ENCODE data around the gene MGMT.

The MGMT gene

DNA sequence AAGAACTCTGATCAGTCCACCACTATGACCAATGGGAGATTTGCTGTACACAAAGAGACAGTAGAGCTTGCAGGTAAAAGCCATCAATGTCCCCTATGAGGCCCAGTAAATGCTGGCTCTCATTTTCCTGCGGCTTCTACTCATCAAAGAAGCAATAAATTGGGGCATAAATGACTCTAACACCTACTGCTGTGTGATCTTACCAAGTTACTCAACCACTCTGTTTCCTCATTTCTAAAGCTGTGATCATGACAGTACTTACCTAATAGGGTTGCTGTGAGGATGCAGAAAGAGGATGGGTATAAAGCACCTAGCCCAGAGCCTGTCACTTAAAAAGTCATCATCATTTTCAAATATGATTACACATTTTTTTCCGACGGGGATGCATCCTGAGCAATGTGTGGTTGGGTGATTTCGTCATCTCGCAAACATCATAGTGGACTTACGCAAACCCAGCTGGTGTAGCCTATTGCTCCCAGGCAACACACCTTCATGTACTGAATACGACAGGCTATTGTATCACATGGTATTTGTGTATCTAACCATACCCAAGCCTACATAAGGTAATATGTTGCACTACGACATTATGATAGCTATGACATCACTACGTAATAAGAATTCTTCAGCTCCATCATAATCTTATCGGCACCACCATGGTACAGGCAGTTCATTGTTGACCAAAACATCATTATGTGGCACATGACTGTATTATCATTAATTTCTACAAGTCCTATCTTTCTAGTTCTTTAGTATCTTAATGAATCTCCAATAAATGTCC is 7.1 kb upstream of the MGMT start:
- DNase-seq: no peak

DNA sequence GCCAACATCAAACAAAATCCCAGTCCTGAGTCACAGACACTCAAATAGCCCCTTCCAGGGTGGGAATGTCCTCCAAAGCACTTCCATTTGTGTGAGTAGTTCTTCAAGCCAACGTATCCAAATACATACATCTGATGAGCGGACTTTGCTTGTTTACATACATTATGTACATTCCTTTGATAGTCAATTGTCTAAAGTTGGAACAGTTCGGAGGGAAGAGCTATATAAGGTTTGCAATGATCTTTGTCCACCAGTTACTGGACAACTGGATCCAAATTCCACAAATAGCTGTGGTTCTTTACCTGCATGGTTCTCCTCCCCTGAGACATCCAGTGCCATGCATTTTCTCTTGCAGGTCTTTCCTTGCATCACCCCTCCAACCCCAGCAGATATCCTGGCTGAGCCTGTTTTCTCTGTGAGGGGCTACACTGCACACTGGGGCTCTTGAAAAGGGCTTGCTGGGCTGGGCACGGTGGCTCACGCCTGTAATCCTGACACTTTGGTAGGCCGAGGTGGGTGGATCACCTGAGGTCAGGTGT is 4.7 kb upstream of the MGMT start:
- DNase-seq: no peak

DNA sequence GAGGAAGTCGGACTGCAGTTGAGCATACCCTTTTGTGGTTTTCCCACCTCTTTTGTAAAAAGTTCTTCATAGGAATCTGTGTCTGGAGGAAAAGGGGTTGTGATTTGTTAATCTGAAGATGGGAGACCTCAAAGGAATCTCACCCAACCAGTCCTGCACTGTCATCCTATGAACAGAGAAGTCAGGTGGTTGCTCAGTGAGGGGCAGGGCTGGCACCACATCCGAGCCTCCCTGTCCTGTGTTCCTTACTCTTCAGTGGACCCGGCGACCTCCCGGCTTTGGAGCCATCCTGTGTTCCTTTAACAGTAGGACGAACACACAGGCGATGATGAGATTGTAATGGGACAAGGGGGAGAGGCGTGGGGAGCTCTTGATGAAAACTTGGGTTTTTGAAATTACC is 2.8 kb upstream of the MGMT start:
- no peak for DNase-seq

DNA sequence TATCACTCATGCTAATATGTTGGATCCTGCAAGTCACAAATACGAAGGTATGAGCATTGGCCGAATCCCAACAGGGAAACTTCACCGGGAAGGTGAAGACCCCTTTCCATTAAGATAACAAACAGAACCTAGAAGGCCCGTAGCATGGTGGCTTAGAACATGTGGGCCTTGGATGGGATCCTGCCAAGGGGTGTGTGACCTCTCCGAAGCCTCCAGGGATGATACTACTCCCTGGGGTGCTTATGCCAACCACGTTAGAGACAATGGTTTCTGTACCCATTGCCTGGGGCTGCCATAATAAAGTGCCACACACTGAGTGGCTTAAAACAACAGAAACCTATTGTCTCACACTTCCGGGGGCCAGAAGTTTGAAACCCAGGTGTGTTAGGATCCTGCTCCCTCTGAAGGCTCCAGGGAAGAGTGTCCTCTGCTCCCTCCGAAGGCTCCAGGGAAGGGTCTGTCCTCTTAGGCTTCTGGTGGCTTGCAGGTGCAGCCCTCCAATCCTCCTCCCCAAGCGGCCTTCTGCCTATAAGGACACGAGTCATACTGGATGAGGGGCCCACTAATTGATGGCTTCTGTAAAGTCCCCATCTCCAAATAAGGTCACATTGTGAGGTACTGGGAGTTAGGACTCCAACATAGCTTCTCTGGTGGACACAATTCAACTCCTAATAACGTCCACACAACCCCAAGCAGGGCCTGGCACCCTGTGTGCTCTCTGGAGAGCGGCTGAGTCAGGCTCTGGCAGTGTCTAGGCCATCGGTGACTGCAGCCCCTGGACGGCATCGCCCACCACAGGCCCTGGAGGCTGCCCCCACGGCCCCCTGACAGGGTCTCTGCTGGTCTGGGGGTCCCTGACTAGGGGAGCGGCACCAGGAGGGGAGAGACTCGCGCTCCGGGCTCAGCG is 992 bp upstream of the MGMT start:
- DNase-seq: no peak

DNA sequence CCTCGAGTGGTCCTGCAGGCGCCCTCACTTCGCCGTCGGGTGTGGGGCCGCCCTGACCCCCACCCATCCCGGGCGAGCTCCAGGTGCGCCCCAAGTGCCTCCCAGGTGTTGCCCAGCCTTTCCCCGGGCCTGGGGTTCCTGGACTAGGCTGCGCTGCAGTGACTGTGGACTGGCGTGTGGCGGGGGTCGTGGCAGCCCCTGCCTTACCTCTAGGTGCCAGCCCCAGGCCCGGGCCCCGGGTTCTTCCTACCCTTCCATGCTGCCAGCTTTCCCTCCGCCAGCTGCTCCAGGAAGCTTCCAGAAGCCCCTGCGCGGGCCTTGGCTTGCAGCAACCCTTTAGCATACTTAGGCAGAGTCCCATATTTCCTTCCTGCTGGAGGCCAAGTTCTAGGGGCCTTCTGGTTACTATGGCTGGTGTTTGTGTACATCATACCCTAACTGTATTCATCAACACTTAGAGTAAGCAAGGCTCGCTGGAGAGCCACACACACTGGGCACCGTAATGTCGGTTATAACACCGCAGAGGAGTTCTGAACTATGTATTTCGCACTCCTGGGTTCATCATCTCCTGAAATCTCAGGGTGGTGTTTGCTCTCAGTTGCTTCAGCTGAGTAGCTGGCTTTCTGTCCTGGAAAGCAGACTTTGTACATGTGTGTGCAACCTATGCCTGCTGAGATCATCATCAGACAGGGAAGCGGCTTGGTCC is 471 bp downstream of the MGMT start:
- DNase-seq: no peak

DNA sequence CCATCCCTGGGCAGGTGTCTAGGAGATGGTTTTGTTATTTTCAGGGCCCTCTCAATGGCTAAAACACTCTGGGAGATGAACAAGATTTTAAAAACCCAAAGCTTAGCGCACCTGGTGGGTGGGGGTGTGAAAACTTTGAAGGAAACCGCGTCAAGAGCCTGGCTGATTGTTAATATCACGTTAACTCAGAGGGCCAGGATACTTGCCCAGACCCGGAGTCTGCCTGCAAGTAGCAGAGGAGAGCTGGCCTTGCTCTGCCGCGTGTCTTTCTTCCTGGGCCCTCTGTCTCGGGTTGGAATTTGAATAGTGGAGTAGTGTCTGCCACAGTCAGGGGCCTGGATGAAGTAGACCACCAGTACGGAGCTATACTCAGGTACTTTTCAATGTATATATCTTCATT is 1.1 kb downstream of the MGMT start:
- DNase-seq: no peak

DNA sequence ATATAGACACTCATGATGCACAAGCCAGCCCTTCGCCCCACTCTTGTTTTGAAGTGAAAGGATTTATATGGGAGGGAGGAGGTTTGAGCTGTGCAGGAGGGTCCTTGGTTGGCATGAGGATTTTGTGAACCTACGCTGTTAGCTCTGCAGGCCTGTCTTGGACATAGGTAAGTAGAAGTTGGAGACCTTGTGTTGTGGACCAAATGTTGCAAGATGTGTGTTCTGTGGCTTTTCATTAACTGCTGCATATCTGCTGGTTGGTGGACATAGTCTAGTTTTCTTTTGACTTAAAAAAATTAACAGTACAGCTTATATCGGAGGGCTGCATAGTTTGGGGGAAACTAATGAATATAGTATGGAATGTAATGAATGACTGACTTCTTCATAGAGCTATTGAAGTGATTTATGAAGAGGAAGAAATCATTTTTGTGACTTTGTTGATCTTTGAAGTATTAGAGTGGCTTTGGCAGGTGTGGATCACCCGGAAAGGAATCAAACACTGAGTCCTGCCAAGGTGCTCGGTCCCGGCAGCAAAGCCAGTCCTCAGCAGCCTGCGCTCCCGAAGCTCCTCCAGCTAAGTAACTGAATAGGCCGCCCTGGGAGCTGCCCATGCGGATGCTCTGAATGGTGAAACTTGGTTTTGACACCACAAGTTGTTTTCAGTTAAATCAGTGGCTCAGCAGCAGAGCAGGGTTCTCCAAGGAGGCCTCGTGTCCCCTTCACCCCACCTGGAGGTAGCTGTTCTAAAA is 3.2 kb downstream of the MGMT start:
- no peak for DNase-seq

DNA sequence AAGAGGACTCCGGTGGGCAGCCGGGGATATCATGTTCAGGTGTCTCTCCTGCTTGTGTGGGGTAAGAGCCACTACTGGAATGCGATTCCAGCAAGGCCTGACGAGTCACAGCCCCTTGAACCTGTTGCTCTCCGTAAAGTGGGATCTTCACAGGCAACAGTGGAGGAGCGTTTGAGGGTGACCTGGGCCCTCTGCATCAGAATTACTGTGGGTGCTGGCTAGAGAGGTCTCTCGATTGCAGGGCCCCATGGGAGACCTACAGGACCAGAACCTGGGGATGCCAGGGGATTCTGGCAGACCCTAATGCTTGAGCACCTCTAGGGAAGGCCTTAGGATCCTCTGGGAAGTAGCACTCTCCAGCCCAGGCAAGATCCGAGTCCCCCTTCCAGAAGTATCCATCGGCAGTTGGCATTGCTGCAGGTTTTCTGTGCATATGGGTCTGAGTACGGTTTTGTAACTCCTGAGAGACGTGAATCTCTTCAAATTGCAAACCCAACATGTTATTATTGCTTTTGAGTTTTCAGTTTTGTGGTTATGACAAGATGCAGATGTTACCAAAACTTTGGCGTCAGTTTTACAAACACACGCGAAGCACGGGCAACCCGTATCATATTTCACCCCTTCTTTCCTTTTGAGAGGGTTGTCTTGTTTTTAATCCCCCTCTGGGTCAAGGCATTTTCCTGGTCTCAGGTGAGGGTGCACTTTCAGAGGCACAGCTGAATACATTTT is 4.6 kb downstream of the MGMT start:
- no peak for DNase-seq

DNA sequence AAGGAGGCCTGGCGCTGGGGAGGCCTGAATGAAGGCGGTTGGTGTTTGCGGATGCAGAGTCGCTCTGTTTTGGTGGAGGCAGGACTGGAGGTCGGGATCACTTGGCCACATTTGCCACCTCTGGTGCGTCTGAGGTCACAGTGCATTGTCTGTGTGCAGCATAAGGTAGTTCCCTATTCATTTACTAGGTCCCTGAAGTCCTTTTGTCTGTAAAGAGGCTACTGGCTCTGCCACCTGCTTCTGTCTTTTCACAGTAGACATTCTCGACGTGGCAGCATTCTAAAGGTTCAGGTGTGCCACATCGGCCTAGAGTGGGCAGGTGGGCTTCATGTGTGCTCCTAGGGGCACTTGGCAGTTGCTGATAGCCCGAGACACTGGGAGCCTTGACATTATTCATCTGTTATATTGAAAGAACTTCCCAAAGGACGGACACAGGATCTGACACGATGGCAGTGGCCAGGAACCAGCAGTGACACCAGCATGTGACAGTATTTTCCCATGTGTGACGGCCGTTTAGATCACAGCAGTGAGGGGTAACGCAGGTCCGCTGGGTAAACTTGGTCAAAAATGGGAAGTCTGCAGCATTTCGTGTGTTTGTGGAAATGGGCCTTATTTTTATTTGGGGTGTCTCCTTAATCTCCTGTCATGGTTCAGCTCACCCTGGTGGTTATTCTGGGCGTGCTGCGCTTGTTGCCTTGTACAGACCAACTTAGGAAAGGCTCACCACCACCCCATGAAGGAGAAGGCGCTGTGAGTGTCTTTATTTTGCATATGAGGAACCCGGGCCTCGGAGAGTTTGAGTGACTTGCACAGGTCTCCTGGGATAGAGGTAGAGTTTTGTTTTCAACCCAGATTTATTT is 5.9 kb downstream of the MGMT start:
- no peak for DNase-seq

DNA sequence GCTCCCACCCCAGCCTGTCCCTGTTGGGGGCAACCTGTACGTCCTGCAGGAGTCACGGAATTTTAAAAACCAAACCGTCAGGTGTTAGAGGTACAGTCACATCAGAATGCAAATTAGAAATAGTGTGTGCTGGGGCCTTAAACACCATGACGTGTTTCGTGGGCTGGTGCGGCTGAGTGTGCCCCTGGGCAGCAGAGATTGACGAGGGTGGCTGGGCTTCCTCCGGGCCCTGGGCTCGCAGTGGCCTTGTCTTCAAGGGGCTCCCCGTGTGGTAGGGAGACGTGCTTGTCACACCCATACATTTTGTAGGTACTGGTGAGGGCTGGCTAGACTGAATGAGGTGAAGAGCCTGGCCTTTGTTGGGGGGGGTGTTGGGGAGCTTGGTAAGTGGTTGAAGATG is 7.6 kb downstream of the MGMT start:
- no peak for DNase-seq

DNA sequence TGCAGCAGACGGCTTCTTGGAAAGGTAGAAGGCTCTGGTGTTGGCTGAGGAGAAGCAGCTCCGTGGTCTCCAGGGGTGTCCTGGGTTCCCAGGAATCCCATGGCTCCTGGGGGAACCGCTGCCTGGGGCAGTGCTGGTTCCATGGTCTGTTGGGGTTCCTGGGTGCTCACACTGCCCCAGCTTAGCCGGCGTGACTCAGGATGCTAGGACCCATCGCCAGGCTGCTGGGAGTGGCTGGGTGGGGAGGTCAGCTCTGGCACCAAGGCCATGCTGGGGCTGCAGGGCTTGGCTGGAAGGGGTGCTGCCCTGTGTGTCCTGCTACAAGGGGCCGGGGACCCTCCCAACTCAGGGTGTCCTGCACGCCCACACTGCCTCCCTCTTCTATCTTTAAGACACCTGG is 9.4 kb downstream of the MGMT start:
- no peak for DNase-seq

DNA sequence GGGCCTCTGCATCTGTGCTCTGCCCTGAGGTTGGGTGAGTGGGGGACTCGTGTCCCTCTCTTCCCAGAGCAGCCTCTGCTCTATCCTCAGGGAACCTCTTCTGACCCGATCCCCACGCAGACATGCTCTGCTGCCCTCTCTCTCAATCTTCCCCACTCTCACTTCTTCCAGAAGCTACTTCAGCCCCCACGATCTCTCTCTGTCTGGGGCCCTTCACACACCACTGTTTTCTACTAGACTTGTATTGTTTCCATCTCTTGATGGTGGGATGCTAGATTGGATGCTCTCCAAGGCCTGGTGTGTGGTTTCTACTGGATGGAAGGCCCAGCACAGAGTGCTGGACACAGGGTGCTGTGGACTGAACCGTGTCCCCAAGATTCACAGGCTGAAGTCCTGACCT is 10.0 kb downstream of the MGMT start:
- DNase-seq: no peak

DNA sequence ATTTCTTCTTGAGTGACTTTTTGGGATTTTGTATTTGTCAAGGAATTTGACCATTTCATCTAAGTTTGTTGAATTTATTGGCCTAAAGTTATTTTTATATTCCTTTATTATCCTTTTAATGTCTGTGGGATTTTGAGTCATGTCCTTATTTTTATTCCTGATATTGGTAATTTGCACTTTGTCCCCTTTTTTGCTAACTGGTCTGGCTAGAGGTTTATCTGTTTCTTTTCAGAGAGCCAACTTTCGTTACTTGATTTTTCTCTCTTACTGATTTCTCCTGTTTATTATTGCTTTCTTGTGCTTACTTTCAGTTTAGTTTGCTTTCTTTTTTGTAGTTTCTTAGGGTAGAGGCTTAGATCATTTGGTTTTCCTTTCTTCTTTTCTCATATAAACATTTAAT is 14.6 kb downstream of the MGMT start:
- no peak for DNase-seq

DNA sequence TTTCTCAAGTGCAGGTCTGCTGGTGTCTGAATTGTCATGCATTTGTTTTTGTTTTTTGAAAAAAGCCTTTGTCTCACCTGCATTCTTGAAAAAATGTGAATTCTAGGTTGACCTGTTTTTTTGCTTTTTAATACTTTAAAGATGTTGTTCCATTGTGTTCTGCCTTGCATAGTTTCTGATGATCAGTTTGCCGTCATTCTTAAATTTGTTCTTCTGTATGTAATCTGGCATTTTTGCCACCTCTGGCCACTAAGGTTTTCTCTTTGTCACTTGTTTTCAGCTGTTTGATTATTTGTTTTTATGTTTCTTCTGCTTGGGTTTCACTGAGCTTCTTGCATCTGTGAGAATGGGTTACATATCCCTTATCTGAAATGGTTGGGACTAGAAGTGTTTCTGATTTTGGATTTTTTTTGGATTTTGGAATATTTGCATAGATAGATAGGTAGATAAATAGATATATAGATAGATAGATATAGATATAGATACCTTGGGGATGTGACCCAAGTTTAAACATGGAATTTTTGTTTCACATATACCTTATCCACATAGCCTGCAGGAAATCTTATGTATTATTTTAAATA is 16.5 kb downstream of the MGMT start:
- no peak for DNase-seq

DNA sequence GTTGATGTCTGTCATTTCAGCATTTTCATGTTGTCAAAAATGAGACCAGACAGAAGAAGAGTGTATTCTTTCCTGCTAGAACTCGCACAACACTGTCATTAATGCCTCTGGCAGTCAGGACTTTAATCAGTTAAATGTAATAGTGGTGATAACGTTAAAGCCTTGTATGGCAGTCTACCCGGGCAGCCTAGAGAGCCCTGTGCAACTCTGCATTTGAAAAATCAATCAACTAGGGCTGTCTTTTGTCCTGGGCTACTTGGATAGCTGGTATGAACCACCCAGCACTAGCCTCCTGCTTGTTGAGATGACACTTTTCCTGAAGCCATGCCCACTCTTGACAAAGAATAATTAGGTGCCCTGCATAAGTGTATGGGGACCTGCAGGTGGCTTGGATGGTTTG is 19.8 kb downstream of the MGMT start:
- no peak for DNase-seq

DNA sequence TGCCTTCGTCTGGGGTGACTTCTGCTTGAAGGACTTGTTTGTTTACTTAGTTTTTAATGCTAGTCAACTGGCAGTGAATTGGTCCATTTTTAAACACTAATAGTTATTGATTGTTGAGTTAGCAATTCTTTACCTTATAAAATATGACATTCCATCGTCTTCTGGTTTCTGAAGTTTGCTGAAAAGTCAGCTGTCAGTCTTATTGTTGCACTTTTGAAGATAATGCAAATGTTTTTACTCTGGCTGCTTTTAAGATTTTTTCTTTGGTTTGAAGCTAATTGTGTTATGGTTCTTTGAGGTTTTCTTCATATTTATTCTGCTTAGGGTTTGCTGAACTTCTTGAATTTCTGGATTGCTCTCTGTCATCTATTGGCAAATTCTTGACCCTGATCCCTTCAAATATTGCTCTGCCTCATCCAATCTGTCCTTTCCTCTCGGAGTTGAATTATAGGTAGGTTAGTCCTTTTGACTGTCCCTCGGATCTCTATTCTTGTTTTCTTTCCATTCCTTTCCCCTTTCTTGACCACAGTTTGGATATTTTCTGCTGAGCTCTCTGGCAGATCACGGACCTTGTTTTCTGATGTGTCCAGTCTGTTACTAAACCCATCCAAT is 24.2 kb downstream of the MGMT start:
- DNase-seq: no peak

DNA sequence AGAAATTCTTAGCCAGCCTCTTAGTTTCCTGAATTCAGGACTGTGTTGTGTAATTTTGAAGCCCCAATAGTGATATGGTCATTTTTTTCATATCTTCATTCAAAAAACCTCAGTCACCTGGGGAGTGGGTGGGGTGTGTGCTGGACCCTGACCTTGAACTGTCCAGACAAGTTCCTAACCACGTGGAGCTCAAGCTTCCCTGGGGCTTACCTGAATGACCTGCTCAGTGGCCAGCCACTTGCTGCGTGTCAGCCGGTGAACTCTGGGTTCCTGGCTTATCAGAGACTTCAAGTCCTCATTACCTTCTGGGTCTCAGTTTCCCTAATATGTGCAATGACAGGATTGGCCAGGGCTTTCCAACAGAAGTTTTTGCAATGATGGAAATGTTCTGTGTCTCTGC is 27.1 kb downstream of the MGMT start:
- no peak for DNase-seq

DNA sequence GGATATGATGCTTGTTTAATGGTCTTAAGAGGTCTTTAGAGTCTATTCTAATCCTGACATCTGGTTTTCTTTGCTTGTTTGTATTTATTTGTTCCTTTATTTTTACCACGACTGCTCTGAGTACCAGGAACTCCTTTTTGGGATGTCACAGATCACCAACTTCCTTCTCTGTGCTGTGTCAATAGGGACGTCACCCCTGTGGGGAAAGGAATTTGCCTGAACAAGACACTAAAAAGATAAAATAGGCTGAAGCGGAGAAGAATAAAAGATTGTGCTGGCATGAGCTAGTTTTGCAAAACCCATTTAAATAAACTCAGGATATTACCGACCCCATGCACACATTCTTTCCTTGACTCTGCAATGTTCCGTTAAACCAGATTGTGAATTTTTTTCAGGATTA is 27.7 kb downstream of the MGMT start:
- DNase-seq: no peak

DNA sequence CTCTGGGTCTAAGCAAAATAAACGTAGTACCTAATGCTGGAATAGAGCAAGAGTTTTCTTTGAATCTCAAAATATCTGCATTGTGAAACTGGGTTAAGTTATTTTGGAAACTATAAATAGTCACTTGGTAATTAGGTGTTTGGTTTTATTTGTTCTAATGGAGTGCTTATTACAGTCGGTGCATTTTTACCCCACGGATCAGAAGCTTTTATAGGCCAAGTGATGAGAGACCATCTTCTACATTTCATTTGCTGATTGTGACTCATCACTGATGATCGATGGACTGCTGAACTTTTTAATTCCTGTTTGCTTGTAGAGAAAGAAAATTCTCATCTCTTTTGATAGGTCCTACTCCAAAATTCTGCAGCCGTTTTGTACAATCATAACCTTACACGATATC is 28.2 kb downstream of the MGMT start:
- DNase-seq: no peak

DNA sequence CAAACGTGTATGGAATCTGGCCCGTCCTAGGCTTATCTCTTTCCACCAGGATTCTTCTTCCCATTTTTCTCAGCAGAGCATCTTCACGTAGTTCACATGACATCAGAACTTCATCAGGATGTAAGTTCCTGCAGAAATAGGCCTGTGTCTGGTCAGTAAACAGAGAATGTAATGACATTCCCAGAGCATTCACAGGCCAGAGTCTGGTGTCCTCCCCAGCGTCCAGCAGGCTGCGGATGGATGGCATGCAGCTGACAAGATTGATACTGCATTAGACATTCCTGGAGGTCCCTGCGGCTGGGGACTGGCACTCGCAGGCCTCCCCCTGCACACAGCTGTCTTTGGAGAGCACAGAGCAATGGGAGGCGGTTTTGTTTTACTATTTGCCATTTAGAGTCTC is 28.7 kb downstream of the MGMT start:
- no peak for DNase-seq
